ENCODE results near the gene C9orf85. TPM values are rescaled to one million over a fixed set of nuclear protein-coding genes. Genes with fewer than 3 reads are reported as not detected.

Gene C9orf85
- polyA plus RNA-seq, 2 of the 4 experiments (the other 2 are of a cell fraction), result 15.9 to 24.6 TPM

DNA sequence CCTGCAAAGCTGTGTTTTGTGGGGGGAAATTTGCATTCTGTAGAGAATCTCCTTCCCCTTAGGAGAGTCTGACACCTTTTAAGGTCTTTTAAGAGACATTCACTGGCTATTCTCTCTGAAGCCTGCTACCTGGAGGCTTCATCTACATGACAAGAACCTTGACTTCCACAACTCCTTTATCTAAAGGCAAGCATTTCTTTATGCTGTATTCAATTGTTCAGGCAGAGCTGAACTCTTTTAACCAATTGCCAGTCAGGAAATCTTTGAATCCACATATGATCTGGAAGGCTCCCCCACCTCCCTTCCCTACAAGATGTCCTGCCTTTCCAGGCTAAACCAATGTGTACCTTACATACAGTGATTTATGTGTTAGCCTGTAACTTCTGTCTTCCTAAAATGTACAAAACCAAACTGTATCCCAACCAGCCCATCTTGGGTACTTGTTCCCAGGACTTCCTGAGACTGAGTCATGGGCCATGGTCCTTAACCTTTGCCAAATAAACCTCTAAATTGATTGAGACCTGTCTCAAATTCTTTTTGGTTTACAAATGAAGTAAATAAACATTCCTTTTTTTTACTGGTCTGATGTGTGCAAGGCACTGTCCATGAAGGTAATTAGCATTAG is 9.9 kb downstream of the C9orf85 start:
- ChIA-PET CTCF (no interaction called here), POLR2A (no interaction called here)
- no peak for TF ChIP-seq NR3C1 (IDR thresholded peaks at IDR 0.05)
- TF ChIP-seq PBX3 (IDR thresholded peaks at IDR 0.05), result no peak
- TF ChIP-seq NPAS2 (CRISPR knock-in tag; IDR thresholded peaks at IDR 0.05; ENCODE audit: borderline replicate concordance), result no peak
- no peak for TF ChIP-seq RAD21 (conservative IDR thresholded peaks at IDR 0.05 in 1 of 2, IDR thresholded peaks at IDR 0.05 in 1 of 2)
- no peak for TF ChIP-seq NFE2L2 (conservative IDR thresholded peaks at IDR 0.05; ENCODE audit: low read length)
- no peak for TF ChIP-seq MAZ (IDR thresholded peaks at IDR 0.05; ENCODE audit: borderline replicate concordance, low read depth, low read length)
- TF ChIP-seq BHLHE40 (IDR thresholded peaks at IDR 0.05; ENCODE audit: low read depth, low read length), result no peak
- no peak for TF ChIP-seq POLR2A (IDR thresholded peaks at IDR 0.05; ENCODE audit: low read length)
- no peak for TF ChIP-seq TP53 (CRISPR knock-in tag; IDR thresholded peaks at IDR 0.05)
- TF ChIP-seq FOSB (CRISPR knock-in tag; IDR thresholded peaks at IDR 0.05), result no peak
- TF ChIP-seq, protein P1, sequence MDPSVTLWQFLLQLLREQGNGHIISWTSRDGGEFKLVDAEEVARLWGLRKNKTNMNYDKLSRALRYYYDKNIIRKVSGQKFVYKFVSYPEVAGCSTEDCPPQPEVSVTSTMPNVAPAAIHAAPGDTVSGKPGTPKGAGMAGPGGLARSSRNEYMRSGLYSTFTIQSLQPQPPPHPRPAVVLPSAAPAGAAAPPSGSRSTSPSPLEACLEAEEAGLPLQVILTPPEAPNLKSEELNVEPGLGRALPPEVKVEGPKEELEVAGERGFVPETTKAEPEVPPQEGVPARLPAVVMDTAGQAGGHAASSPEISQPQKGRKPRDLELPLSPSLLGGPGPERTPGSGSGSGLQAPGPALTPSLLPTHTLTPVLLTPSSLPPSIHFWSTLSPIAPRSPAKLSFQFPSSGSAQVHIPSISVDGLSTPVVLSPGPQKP (IDR thresholded peaks at IDR 0.05; ENCODE audit: low read depth, low read length), result no peak
- Histone ChIP-seq H3K4me2 (no peak overlapping the region), H3K4me3 (no peak overlapping the region), H3K9me3 (no peaks in the 10 kb centered on the region), H3K27ac (no peak overlapping the region), H3K4me1 (peaks cover 9% of the 10 kb centered on the region; the same call in 1 of the 3 replicates)
- DNase-seq (ENCODE audit: low read depth in 1 of 2, low spot score in 1 of 2), result no peak
- FAIRE-seq, result no peak
- ATAC-seq, result no peak

DNA sequence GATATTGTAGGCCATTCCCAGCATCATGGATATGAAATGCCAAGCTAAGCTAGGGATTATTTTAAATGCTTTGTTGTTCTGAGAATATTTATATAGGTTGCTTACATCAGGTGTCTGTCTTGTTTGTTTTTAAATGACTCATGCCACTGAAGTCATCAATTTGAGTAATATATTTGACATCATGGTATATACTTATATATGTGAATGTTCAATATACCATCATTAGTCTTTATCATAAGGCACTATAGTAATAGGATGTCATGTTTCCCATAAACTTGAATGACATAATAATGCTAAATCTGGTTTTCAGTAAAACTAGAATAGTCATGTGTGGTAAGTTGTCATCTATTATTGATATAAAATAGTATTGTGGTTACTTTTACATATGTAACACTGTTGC is 13.1 kb downstream of the C9orf85 start:
- ATAC-seq, result no peak
- Histone ChIP-seq H3K4me2 (no peak overlapping the region), H3K4me1 (peaks cover 9% of the 10 kb centered on the region; the same call in 1 of the 3 replicates), H3K4me3 (no peak overlapping the region), H3K9me3 (no peaks in the 10 kb centered on the region), H3K27ac (no peak overlapping the region)
- FAIRE-seq, result no peak
- POLR2A ChIA-PET, result interaction anchor here (1.1 to 2.0 kb wide), 2 partner anchors 13 to 14 kb away, joined by 3 to 7 read pairs; partner anchors contain the start of genes ABHD17B and C9orf85
- CTCF ChIA-PET, result interaction anchor here (0.9 to 1.4 kb wide), 3 partner anchors 11 to 118 kb away, joined by 3 to 5 read pairs (median 3); no protein-coding TSS in a partner anchor
- no peak for DNase-seq (ENCODE audit: low read depth in 1 of 2, low spot score in 1 of 2)
- TF ChIP-seq FOSL2 (IDR thresholded peaks at IDR 0.05) (no peak), FOSL2 (CRISPR knock-in tag; IDR thresholded peaks at IDR 0.05) (peak; percentile 35; the same call in 1 of the 2 replicates), NR3C1 (IDR thresholded peaks at IDR 0.05) (no peak)

GRCh38 chr9:71925834-71926233 is 14.4 kb downstream of the C9orf85 start:
- ChIA-PET CTCF (interaction anchor here (1.2 to 1.3 kb wide), 4 partner anchors 12 to 109 kb away, joined by 3 to 5 read pairs (median 4); no protein-coding TSS in a partner anchor), POLR2A (interaction anchor here (2.0 kb wide), 1 partner anchor 15 kb away, joined by 7 read pairs; the partner anchor contains the start of genes ABHD17B and C9orf85)
- Histone ChIP-seq H3K9me3 (no peaks in the 10 kb centered on the region), H3K4me2 (no peak overlapping the region), H3K27ac (no peak overlapping the region), H3K4me1 (peaks cover 9% of the 10 kb centered on the region; the same call in 1 of the 3 replicates), H3K4me3 (no peak overlapping the region)
- DNase-seq (ENCODE audit: low read depth in 1 of 2, low spot score in 1 of 2) (no peak), FAIRE-seq (no peak), ATAC-seq (no peak)
- TF ChIP-seq TP53 (CRISPR knock-in tag; IDR thresholded peaks at IDR 0.05) (no peak), CBX8 (IDR thresholded peaks at IDR 0.05) (no peak), BHLHE40 (IDR thresholded peaks at IDR 0.05; ENCODE audit: low read depth, low read length) (no peak), HOXB5 (CRISPR knock-in tag; IDR thresholded peaks at IDR 0.05) (no peak), RCOR1 (IDR thresholded peaks at IDR 0.05; ENCODE audit: low read depth, low read length) (no peak)
- TF ChIP-seq, protein P2, sequence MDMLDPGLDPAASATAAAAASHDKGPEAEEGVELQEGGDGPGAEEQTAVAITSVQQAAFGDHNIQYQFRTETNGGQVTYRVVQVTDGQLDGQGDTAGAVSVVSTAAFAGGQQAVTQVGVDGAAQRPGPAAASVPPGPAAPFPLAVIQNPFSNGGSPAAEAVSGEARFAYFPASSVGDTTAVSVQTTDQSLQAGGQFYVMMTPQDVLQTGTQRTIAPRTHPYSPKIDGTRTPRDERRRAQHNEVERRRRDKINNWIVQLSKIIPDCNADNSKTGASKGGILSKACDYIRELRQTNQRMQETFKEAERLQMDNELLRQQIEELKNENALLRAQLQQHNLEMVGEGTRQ (IDR thresholded peaks at IDR 0.05), result no peak

GRCh38 chr9:71928376-71928775 is 16.9 kb downstream of the C9orf85 start:
- DNase-seq (ENCODE audit: low read depth in 1 of 2, low spot score in 1 of 2), result no peak
- CTCF ChIA-PET, result interaction anchor here (0.6 kb wide), 1 partner anchor 1558 kb away, joined by 3 read pairs; no protein-coding TSS in a partner anchor
- H3K27ac ChIP-seq, result no peak overlapping the region
- 94% methylated on average over 1 of the region's 1 CpG for WGBS (ENCODE audit: missing lambda C conversion rate)
- POLR2A ChIA-PET, result interaction anchor here (0.6 to 2.3 kb wide), 2 partner anchors 17 to 340 kb away, joined by 3 to 6 read pairs; partner anchors contain the start of genes ABHD17B and C9orf85
- peak; percentile 39 for FAIRE-seq
- ATAC-seq, result no peak
- H3K9me3 ChIP-seq, result no peaks in the 10 kb centered on the region
- peaks cover 9% of the 10 kb centered on the region; the same call in 1 of the 3 replicates for H3K4me1 ChIP-seq
- no peak overlapping the region for H3K4me3 ChIP-seq
- H3K4me2 ChIP-seq, result no peak overlapping the region
- no peak for TF ChIP-seq BHLHE40 (IDR thresholded peaks at IDR 0.05; ENCODE audit: low read depth, low read length)
- no peak for TF ChIP-seq HOXB13 (CRISPR knock-in tag; IDR thresholded peaks at IDR 0.05; ENCODE audit: low read depth)
- no peak for TF ChIP-seq MAX (IDR thresholded peaks at IDR 0.05)
- no peak for TF ChIP-seq PHF8 (IDR thresholded peaks at IDR 0.05; ENCODE audit: borderline replicate concordance, low read depth)
- TF ChIP-seq, protein P3, sequence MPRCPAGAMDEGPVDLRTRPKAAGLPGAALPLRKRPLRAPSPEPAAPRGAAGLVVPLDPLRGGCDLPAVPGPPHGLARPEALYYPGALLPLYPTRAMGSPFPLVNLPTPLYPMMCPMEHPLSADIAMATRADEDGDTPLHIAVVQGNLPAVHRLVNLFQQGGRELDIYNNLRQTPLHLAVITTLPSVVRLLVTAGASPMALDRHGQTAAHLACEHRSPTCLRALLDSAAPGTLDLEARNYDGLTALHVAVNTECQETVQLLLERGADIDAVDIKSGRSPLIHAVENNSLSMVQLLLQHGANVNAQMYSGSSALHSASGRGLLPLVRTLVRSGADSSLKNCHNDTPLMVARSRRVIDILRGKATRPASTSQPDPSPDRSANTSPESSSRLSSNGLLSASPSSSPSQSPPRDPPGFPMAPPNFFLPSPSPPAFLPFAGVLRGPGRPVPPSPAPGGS (IDR thresholded peaks at IDR 0.05), result no peak
- TF ChIP-seq RARB (CRISPR knock-in tag; IDR thresholded peaks at IDR 0.05), result no peak
- TF ChIP-seq EP300 (IDR thresholded peaks at IDR 0.05), result no peak
- TF ChIP-seq CHD4 (IDR thresholded peaks at IDR 0.05; ENCODE audit: borderline replicate concordance), result no peak
- TF ChIP-seq, protein P4, sequence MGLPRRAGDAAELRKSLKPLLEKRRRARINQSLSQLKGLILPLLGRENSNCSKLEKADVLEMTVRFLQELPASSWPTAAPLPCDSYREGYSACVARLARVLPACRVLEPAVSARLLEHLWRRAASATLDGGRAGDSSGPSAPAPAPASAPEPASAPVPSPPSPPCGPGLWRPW (IDR thresholded peaks at IDR 0.05), result no peak
- no peak for TF ChIP-seq ZC3H11A (IDR thresholded peaks at IDR 0.05)
- TF ChIP-seq POLR2A (IDR thresholded peaks at IDR 0.05; ENCODE audit: low read length), result no peak
- TF ChIP-seq HOXB5 (CRISPR knock-in tag; IDR thresholded peaks at IDR 0.05), result no peak
- no peak for TF ChIP-seq HOXA7 (CRISPR knock-in tag; IDR thresholded peaks at IDR 0.05)
